Loucy (cell line): Measurements from ENCODE around the gene CTIF.

Source experiments
- H2AFZ ChIP-seq: fragments of 200-600 bp; sonication (generic); 2 replicates; pipeline ENCODE4 v1.6.0; 2016; ENCODE audit warnings: antibody characterized with exemption, mild to moderate bottlenecking, low read length, moderate library complexity
- H3F3A ChIP-seq: fragments of 200-600 bp; 2 replicates; pipeline ENCODE4 v1.6.0; 2016; ENCODE audit warnings: antibody characterized with exemption, low read depth, mild to moderate bottlenecking
- H3K27me3 ChIP-seq: fragments of 200-600 bp; sonication (generic); 2 replicates; pipeline ENCODE4 v1.6.1; 2014; ENCODE audit warnings: low read length, mild to moderate bottlenecking; ENCODE audit not compliant: insufficient read depth, poor library complexity, severe bottlenecking
- H3K36me3 ChIP-seq: fragments of 200-600 bp; sonication (generic); 2 replicates; pipeline ENCODE4 v1.6.1; 2016; ENCODE audit warnings: low read length; ENCODE audit not compliant: insufficient read depth
- H3K4me1 ChIP-seq: fragments of 200-600 bp; sonication (generic); 2 replicates; pipeline ENCODE4 v1.5.1; 2014; ENCODE audit warnings: low read length, mild to moderate bottlenecking; ENCODE audit not compliant: insufficient read depth, poor library complexity, severe bottlenecking
- H3K4me2 ChIP-seq: fragments of 200-600 bp; sonication (generic); 2 replicates; pipeline ENCODE4 v1.6.0; 2014; ENCODE audit warnings: antibody characterized with exemption, low read length, low read depth, mild to moderate bottlenecking; ENCODE audit not compliant: poor library complexity, severe bottlenecking
- H3K4me3 ChIP-seq: fragments of 200-600 bp; sonication (generic); 2 replicates; pipeline ENCODE4 v1.5.1; 2014; ENCODE audit warnings: low read length, mild to moderate bottlenecking, mixed read lengths; ENCODE audit not compliant: poor library complexity, severe bottlenecking
- H3K79me2 ChIP-seq: fragments of 200-600 bp; sonication (generic); 2 replicates; pipeline ENCODE4 v1.6.1; 2014; ENCODE audit warnings: low read length; ENCODE audit not compliant: insufficient read depth
- H3K9ac ChIP-seq: fragments of 200-600 bp; sonication (generic); 2 replicates; pipeline ENCODE4 v1.6.0; 2014; ENCODE audit warnings: mild to moderate bottlenecking, low read depth, low read length, moderate library complexity; ENCODE audit not compliant: poor library complexity, severe bottlenecking
- H3K9me2 ChIP-seq: fragments of 200-600 bp; sonication (generic); replicated peaks from 2 replicates; pipeline ENCODE4 v1.6.1; 2016; ENCODE audit warnings: low read depth, low read length, mixed read lengths
- H3K9me3 ChIP-seq: fragments of 200-600 bp; sonication (generic); 2 replicates; pipeline ENCODE4 v1.6.1; 2014; ENCODE audit warnings: mild to moderate bottlenecking, antibody characterized with exemption, low read length, low read depth; ENCODE audit not compliant: insufficient read depth
- H4K20me1 ChIP-seq: fragments of 200-600 bp; sonication (generic); 2 replicates; pipeline ENCODE4 v1.6.0; 2014; ENCODE audit warnings: antibody characterized with exemption, low read length, mild to moderate bottlenecking; ENCODE audit not compliant: insufficient read depth, poor library complexity, severe bottlenecking
- EZH2phosphoT487 ChIP-seq: fragments of 200-600 bp; IDR thresholded peaks from 2 replicates; pipeline ENCODE4 v1.6.1; 2018; ENCODE audit warnings: antibody characterized with exemption, mild to moderate bottlenecking, moderate library complexity, borderline replicate concordance
- TF ChIP-seq, protein P1 (sequence below): fragments of 200-600 bp; sonication (generic); conservative IDR thresholded peaks from 2 replicates; pipeline ENCODE4 v1.5.1; 2014; ENCODE audit warnings: mild to moderate bottlenecking, antibody characterized with exemption, low read length

Gene CTIF

DNA sequence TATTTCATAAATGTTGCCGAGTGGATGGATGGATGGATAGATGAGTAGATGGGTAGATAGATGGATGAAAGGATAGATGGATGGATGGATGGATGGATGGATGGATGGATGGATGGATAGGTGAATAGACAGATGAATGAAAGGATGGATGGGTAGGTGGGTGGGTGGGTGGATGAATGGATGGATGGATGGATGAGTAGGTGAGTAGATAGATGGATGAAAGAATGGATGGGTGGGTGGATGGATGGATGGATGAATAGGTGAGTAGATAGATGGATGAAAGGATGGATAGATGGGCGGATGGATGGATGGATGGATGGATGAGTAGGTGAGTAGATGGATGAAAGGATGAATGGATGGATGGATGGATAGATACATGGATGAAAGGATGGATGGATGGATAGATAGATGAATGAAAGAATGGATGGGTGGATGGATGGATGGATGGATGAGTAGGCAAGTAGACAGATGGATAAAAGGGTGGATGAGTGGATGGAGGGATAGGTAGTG lies 307.6 kb downstream of the CTIF start:
- Histone ChIP-seq H3F3A (no peaks in the 10 kb centered on the region), H2AFZ (no peak overlapping the region), H4K20me1 (no peaks in the 10 kb centered on the region), H3K4me2 (no peak overlapping the region), H3K4me3 (no peak overlapping the region), H3K9me2 (no peaks in the 10 kb centered on the region), H3K4me1 (peaks cover 27% of the 10 kb centered on the region), H3K36me3 (no peaks in the 10 kb centered on the region), H3K9ac (no peak overlapping the region), H3K27me3 (no peaks in the 10 kb centered on the region), H3K79me2 (no peaks in the 10 kb centered on the region), H3K9me3 (no peaks in the 10 kb centered on the region)
- no peak for TF ChIP-seq EZH2phosphoT487
- TF ChIP-seq, protein P1, sequence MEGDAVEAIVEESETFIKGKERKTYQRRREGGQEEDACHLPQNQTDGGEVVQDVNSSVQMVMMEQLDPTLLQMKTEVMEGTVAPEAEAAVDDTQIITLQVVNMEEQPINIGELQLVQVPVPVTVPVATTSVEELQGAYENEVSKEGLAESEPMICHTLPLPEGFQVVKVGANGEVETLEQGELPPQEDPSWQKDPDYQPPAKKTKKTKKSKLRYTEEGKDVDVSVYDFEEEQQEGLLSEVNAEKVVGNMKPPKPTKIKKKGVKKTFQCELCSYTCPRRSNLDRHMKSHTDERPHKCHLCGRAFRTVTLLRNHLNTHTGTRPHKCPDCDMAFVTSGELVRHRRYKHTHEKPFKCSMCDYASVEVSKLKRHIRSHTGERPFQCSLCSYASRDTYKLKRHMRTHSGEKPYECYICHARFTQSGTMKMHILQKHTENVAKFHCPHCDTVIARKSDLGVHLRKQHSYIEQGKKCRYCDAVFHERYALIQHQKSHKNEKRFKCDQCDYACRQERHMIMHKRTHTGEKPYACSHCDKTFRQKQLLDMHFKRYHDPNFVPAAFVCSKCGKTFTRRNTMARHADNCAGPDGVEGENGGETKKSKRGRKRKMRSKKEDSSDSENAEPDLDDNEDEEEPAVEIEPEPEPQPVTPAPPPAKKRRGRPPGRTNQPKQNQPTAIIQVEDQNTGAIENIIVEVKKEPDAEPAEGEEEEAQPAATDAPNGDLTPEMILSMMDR, result no peak

DNA sequence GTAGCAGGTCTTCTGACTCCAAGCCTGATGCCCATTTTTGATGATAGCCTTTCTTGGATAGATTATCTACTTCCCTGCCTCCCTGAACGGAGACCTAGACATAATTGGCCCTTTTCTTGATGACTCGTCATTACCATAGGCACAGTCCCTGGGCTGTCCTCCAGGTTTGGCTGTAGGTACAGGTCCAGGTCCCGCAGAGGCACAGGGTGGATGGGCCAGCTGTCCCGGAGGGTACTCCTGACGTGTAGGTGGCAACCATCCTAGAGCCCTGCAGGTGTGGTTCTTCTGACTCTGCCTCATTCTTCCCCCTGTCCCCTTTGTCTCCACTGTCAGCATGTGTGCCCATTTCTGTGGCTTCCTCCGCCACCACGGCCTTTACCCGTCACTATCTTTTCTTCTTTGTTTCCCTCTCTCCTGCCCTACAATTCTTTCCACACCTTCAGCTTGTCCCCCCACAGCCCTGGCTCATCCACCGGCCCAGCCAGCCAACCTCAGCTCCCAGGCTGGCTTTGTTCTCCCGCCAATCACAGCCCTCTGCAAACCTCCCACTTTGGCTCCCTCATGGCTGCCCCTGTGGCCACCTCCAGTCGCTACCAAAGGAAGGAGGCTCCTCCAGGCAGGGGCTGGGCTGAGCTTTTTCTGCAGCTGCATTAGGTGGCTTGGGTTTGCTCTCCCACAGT lies 309.1 kb downstream of the CTIF start:
- no peaks in the 10 kb centered on the region for H3K9me3 ChIP-seq
- H3K4me1 ChIP-seq, result peaks cover 14% of the 10 kb centered on the region
- H3K79me2 ChIP-seq, result no peaks in the 10 kb centered on the region
- no peaks in the 10 kb centered on the region for H3K9me2 ChIP-seq
- TF ChIP-seq EZH2phosphoT487, result no peak
- TF ChIP-seq, protein P1, result no peak
- no peaks in the 10 kb centered on the region for H3F3A ChIP-seq
- no peaks in the 10 kb centered on the region for H3K27me3 ChIP-seq
- H3K9ac ChIP-seq, result no peak overlapping the region
- H3K4me3 ChIP-seq, result no peak overlapping the region
- no peaks in the 10 kb centered on the region for H3K36me3 ChIP-seq
- H3K4me2 ChIP-seq, result no peak overlapping the region
- H4K20me1 ChIP-seq, result no peaks in the 10 kb centered on the region
- H2AFZ ChIP-seq, result no peak overlapping the region

DNA sequence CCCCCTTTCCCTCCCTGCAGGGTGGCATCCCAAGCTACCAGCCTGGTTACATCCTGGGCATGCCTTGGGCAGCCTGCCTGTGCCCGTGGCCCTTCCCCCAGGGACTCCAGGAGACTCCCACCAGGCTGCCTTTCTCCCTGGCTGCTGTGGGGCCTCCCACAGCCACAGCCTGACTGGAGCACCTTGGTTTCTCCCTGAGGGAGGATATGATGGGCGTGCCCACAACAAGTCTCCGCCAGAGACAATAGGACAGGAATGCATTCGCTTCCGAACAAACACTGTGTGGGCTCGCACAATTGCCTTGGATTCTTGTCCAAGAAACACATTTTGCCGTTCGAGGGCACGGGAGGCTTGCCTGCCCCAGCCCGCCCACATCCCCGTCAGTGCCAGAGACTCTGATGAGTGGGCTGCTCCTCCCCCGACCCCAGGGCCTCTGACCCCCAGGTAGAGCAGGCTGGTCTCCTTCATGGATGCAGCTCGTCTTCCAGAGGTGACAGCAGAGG lies 309.9 kb downstream of the CTIF start:
- Histone ChIP-seq H3K36me3 (no peaks in the 10 kb centered on the region), H4K20me1 (no peaks in the 10 kb centered on the region), H3K4me1 (peaks cover 7% of the 10 kb centered on the region), H2AFZ (no peak overlapping the region), H3K4me3 (no peak overlapping the region), H3K27me3 (no peaks in the 10 kb centered on the region), H3K9ac (no peak overlapping the region), H3K9me2 (no peaks in the 10 kb centered on the region), H3F3A (no peaks in the 10 kb centered on the region), H3K79me2 (no peaks in the 10 kb centered on the region), H3K9me3 (no peaks in the 10 kb centered on the region), H3K4me2 (no peak overlapping the region)
- TF ChIP-seq, protein P1, result no peak
- no peak for TF ChIP-seq EZH2phosphoT487
